ENCODE results near the gene LCLAT1. TPM values are rescaled to one million over a fixed set of nuclear protein-coding genes. Genes with fewer than 3 reads are reported as not detected.

LCLAT1 gene
- total and polyA plus RNA-seq, 2 of the 4 experiments (the other 2 are of a cell fraction), result 7.5 to 11.5 TPM

GRCh38 chr2:30645745-30646119, 198.7 kb downstream of the LCLAT1 start:
- CTCF ChIA-PET, result no interaction called here
- no peak overlapping the region for H2BK5ac ChIP-seq (ENCODE audit: low read depth, low read length, poor library complexity, severe bottlenecking)
- in situ Hi-C loops (cut with MboI; ENCODE audit: low sequenced_read_pairs), result no loop called here

More at GRCh38 chr2:30645745-30646119, 198.7 kb downstream of the LCLAT1 start:
- WGBS, 2 experiments (ENCODE audit: extremely low coverage in 2 of 2, insufficient read length in 1 of 2), result 100% methylated on average over 2 of the region's 3 CpGs; no CpG with 5 or more reads in 1 of the 2 experiments
- Histone ChIP-seq H3K36me3 (ENCODE audit: control insufficient read depth, insufficient read depth, low read length) (peaks cover 3% of the 10 kb centered on the region; the same call in 1 of the 2 replicates), H2AK9ac (replicated peaks; ENCODE audit: low read depth, low read length, poor library complexity) (no peak overlapping the region), H3K18ac (ENCODE audit: low read depth, low read length) (no peak overlapping the region), H3K14ac (replicated peaks; ENCODE audit: low read depth, low read length) (0 out of 2 replicates have a peak overlapping the region, but pooled peaks have one; percentile 21), H3K4ac (ENCODE audit: low read depth, low read length) (no peak overlapping the region; the same call in 1 of the 2 replicates), H3K79me1 (ENCODE audit: low read depth in 1 of 2, low read length in 2 of 2) (no peaks in the 10 kb centered on the region), H3K9me3 (ENCODE audit: control insufficient read depth, insufficient read depth, low read length) (no peaks in the 10 kb centered on the region), H3K9me1 (ENCODE audit: insufficient read depth, low read length) (peaks cover 11% of the 10 kb centered on the region; the same call in 1 of the 2 replicates), H2BK120ac (ENCODE audit: low read depth, low read length) (no peak overlapping the region), H3K4me1 (ENCODE audit: control insufficient read depth, insufficient read depth, low read length) (peaks cover 15% of the 10 kb centered on the region), H3K23ac (ENCODE audit: low read depth, low read length) (no peak overlapping the region), H4K5ac (ENCODE audit: low read depth, low read length) (no peak overlapping the region), H2BK20ac (ENCODE audit: low read depth, low read length) (no peak overlapping the region), H2AFZ (replicated peaks; ENCODE audit: low read length, poor library complexity) (no peak overlapping the region), H2BK15ac (ENCODE audit: low read depth, low read length) (no peak overlapping the region), H4K91ac (ENCODE audit: insufficient read depth, low read depth, low read length) (no peak overlapping the region), H3K4me3 (ENCODE audit: insufficient read depth, low read depth, low read length) (no peak overlapping the region), H3K27me3 (ENCODE audit: control insufficient read depth, insufficient read depth, low read length) (no peaks in the 10 kb centered on the region), H3K4me2 (ENCODE audit: low read depth, low read length) (no peak overlapping the region), H4K8ac (ENCODE audit: low read depth in 2 of 2, low read length in 2 of 2) (no peak overlapping the region), H2AK5ac (ENCODE audit: low read depth, low read length) (no peak overlapping the region), H3K56ac (ENCODE audit: extremely low read depth, insufficient read depth, low read length) (no peak overlapping the region), H3K27ac (ENCODE audit: insufficient read depth, low read length) (no peak overlapping the region), H3K9ac (ENCODE audit: low read depth, low read length) (no peak overlapping the region), H4K20me1 (ENCODE audit: insufficient read depth, low read length) (no peaks in the 10 kb centered on the region)
- dilution Hi-C loops (cut with HindIII; ENCODE audit: low sequenced_read_pairs, unreplicated experiment) (no loop called here), intact Hi-C loops (cut with micrococcal nuclease) (no loop called here)
- POLR2A ChIA-PET (ENCODE audit: unreplicated experiment), result no interaction called here
- TF ChIP-seq CEBPB (IDR thresholded peaks at IDR 0.05; ENCODE audit: low read depth, low read length), result peak; percentile 54
- no peak for TF ChIP-seq SMC3 (IDR thresholded peaks at IDR 0.05; ENCODE audit: low read depth, low read length)
- BruUV-seq (replicated peaks), result no TSS peak
- no peak for ATAC-seq (ENCODE audit: low read depth)
- DNase-seq, result no peak
